Osteocyte (in vitro differentiated cells): ENCODE measurements around the gene IL34. TPM values are rescaled to one million over a fixed set of nuclear protein-coding genes. Genes with fewer than 3 reads are reported as not detected.

ENCODE experiments used
- DNase-seq: peaks from one replicate; pipeline ENCODE4 v3.0.0; 2021; ENCODE audit warnings: mixed read lengths; ENCODE audit not compliant: unreplicated experiment; ENCODE audit errors: extremely low spot score
- H3K27ac Mint-ChIP-seq: one replicate; pipeline ENCODE4 v1.8.0; 2021; ENCODE audit warnings: mild to moderate bottlenecking, mixed read lengths; ENCODE audit not compliant: unreplicated experiment
- H3K27me3 Mint-ChIP-seq: one replicate; pipeline ENCODE4 v1.8.0; 2021; ENCODE audit warnings: mixed read lengths; ENCODE audit not compliant: unreplicated experiment
- H3K36me3 Mint-ChIP-seq: one replicate; pipeline ENCODE4 v1.8.0; 2021; ENCODE audit warnings: mixed read lengths; ENCODE audit not compliant: unreplicated experiment
- H3K4me1 Mint-ChIP-seq: one replicate; pipeline ENCODE4 v1.8.0; 2021; ENCODE audit warnings: mixed read lengths; ENCODE audit not compliant: unreplicated experiment
- H3K4me3 Mint-ChIP-seq: one replicate; pipeline ENCODE4 v1.8.0; 2021; ENCODE audit warnings: mild to moderate bottlenecking, moderate library complexity, mixed read lengths; ENCODE audit not compliant: unreplicated experiment
- H3K9me3 Mint-ChIP-seq: one replicate; pipeline ENCODE4 v1.8.0; 2021; ENCODE audit warnings: mixed read lengths; ENCODE audit not compliant: unreplicated experiment
- CTCF ChIP-seq: fragments of 200-600 bp; sonication (generic); IDR thresholded peaks from 2 replicates; pipeline ENCODE4 v1.5.0; 2021; ENCODE audit warnings: antibody characterized with exemption, mild to moderate bottlenecking, moderate library complexity
- long read RNA-seq: library from polyadenylated mRNA; unstranded; transcript quantifications from one replicate; pipeline ENCODE4 v2.0.0, GENCODE V29; 2021
- total RNA-seq: library from RNA; stranded (reverse); gene quantifications from 2 replicates; pipeline ENCODE4 v1.2.1, GENCODE V29; 2021

IL34 gene
- 12.7 and 14.3 TPM in 2 replicates for total RNA-seq
- long read RNA-seq, partial matches to known transcripts, result 0 of 3 reads
- long read RNA-seq, other reads (novel, unspliced or antisense), result 3 of 3 reads

GRCh38 chr16:70646260-70647241, at the start of gene IL34:
Gene IL34, plus strand, starts transcription at chr16:70646559. Its CDS starts 389 bp downstream, at chr16:70646948.
- no peak for DNase-seq
- H3K4me1 Mint-ChIP-seq, result peaks cover 47% of the 10 kb centered on the region
- TF ChIP-seq CTCF, result no peak
- H3K4me3 Mint-ChIP-seq, result no peak within 1 kb of the TSS
- no peaks in the 10 kb centered on the region for H3K36me3 Mint-ChIP-seq
- peak within 1 kb of the TSS; percentile 84 for H3K27ac Mint-ChIP-seq
- H3K9me3 Mint-ChIP-seq, result no peaks in the 10 kb centered on the region
- H3K27me3 Mint-ChIP-seq, result no peaks in the 10 kb centered on the region

GRCh38 chr16:70597135-70597835, 49.1 kb upstream of the IL34 start:
- Mint-ChIP-seq H3K4me1 (peaks cover 6% of the 10 kb centered on the region), H3K27ac (no peak overlapping the region), H3K4me3 (no peak overlapping the region), H3K27me3 (peaks cover 3% of the 10 kb centered on the region), H3K9me3 (no peaks in the 10 kb centered on the region), H3K36me3 (peaks cover 3% of the 10 kb centered on the region)
- DNase-seq, result no peak
- TF ChIP-seq CTCF, result no peak

- H3K4me1 Mint-ChIP-seq, result peaks cover 9% of the 10 kb centered on the region
- no peak for TF ChIP-seq CTCF
- H3K4me3 Mint-ChIP-seq, result no peak overlapping the region
- H3K27ac Mint-ChIP-seq, result no peak overlapping the region
- DNase-seq, result no peak
- peaks cover 3% of the 10 kb centered on the region for H3K27me3 Mint-ChIP-seq
- H3K9me3 Mint-ChIP-seq, result no peaks in the 10 kb centered on the region
- peaks cover 3% of the 10 kb centered on the region for H3K36me3 Mint-ChIP-seq
These were observed 47.3 kb upstream of the IL34 start for GRCh38 chr16:70598937-70599503.

GRCh38 chr16:70600730-70601129, 45.6 kb upstream of the IL34 start:
- TF ChIP-seq CTCF, result no peak
- Mint-ChIP-seq H3K27ac (no peak overlapping the region), H3K36me3 (peaks cover 3% of the 10 kb centered on the region), H3K4me3 (no peak overlapping the region), H3K27me3 (peaks cover 3% of the 10 kb centered on the region), H3K9me3 (no peaks in the 10 kb centered on the region), H3K4me1 (peaks cover 5% of the 10 kb centered on the region)
- no peak for DNase-seq
